Breast epithelium (tissue), 4 donors: ENCODE data around the gene MYO5B. TPM values are rescaled to one million over a fixed set of nuclear protein-coding genes. Genes with fewer than 3 reads are reported as not detected.
"Not testable (repeated sequence)": the region's sequence is repeated elsewhere in the genome, so short reads cannot be mapped to it uniquely, and the experiment has no call there.

Experiments used
- DNase-seq, 2 donors: peaks; one replicate each; pipeline ENCODE4 v3.0.0-alpha.2; 2019; ENCODE audit warnings: low spot score in 2 of 2
- H3K27ac ChIP-seq, 2 donors: fragments of 200-600 bp; sonication (generic) in 1 of 2; one replicate each; pipeline ENCODE4 v1.5.1; 2016 to 2019; ENCODE audit warnings: mild to moderate bottlenecking in 1 of 2
- H3K27me3 ChIP-seq, 2 donors: fragments of 200-600 bp; sonication (generic) in 1 of 2; one replicate each; pipeline versions ENCODE4 v1.5.1 to v1.6.0; 2017 to 2019; ENCODE audit warnings: control low read depth in 1 of 2, mild to moderate bottlenecking in 1 of 2
- H3K36me3 ChIP-seq: fragments of 200-600 bp; one replicate; pipeline ENCODE4 v1.5.1; 2019
- H3K4me1 ChIP-seq, 2 donors: fragments of 200-600 bp; sonication (generic); one replicate each; pipeline ENCODE4 v1.5.1; 2016 to 2019; ENCODE audit warnings: control low read depth in 1 of 2
- H3K4me3 ChIP-seq, 3 donors: fragments of 200-600 bp; sonication (generic); 1 replicate in 2 of 3; 2 replicates in 1 of 3; pipeline ENCODE4 v1.5.1; 2016 to 2019; ENCODE audit warnings: mild to moderate bottlenecking in 3 of 3, moderate library complexity in 2 of 3
- H3K9me3 ChIP-seq, 2 donors: fragments of 200-600 bp; sonication (generic) in 1 of 2; one replicate each; pipeline ENCODE4 v1.5.1; 2016 to 2019; ENCODE audit warnings: control low read depth in 1 of 2
- CTCF ChIP-seq, 3 donors: fragments of 450-650 bp; IDR thresholded peaks; one replicate each; pipeline ENCODE4 v1.5.1; 2016 to 2017; ENCODE audit warnings: antibody characterized with exemption in 3 of 3, mild to moderate bottlenecking in 3 of 3, moderate library complexity in 3 of 3
- POLR2A ChIP-seq: fragments of 450-650 bp; IDR thresholded peaks from one replicate; pipeline ENCODE4 v1.6.1; 2016; ENCODE audit warnings: antibody characterized with exemption, mild to moderate bottlenecking, moderate library complexity
- POLR2AphosphoS5 ChIP-seq, 3 donors: sonication (generic); formaldehyde crosslinking; IDR thresholded peaks; one replicate each; pipeline ENCODE4 v1.6.1; 2017; ENCODE audit warnings: antibody characterized with exemption in 3 of 3
- intact Hi-C: fragments of 100-400 bp; cut with DNase I; formaldehyde crosslinking; loops from one replicate; pipeline ENCODE4 v1.15.1; 2023; ENCODE audit warnings: low total_unique reads
- total RNA-seq, 3 donors: library from RNA; depleted of rRNA; stranded (reverse); fragments of >200 nt; gene quantifications; one replicate each; pipeline ENCODE4 v1.1.0, GENCODE V29; 2016

The MYO5B gene
- total RNA-seq, 3 donors from 2014 or later: 2.4 to 53.1 (median 22.0) TPM

GRCh38 chr18:50099725-50100407, 95.1 kb downstream of the MYO5B start:
- peak overlapping the region; percentile 66 to 86 for H3K27ac ChIP-seq
- H3K27me3 ChIP-seq: no peaks in the 10 kb centered on the region
- H3K36me3 ChIP-seq: no peaks in the 10 kb centered on the region
- no peaks in the 10 kb centered on the region for H3K9me3 ChIP-seq
- TF ChIP-seq POLR2AphosphoS5 (IDR thresholded peaks at IDR 0.05): peak in 1 of 3 donors; percentile 23
- no peak for TF ChIP-seq POLR2A
- H3K4me1 ChIP-seq: no peaks in the 10 kb centered on the region
- DNase-seq: no peak
- H3K4me3 ChIP-seq: no peak overlapping the region
- intact Hi-C loops: loop anchor here (2.0 kb wide), 1 partner anchor 37 kb away; no protein-coding TSS in a partner anchor

DNA sequence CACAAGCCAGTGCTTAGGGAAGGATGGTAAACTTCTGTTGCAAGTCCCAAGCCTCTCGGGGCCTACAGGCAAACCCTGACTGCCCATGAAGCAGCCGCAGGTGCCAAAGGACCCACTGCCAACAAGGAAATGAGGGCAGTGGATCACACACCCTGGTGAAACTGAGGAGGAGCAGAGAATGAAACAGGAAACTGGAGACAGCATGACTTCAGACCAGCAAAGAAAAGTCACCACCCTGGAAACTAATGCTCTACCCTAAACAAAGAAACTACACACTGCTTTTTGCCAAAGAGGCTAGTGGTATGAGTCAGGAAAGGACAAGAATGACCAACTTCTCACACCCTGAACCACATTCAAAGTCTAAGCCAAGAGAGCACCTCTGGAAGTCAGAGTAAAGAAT, 97.2 kb downstream of the MYO5B start:
- Histone ChIP-seq H3K9me3 (no peaks in the 10 kb centered on the region), H3K27ac (peak overlapping the region; percentile 68 to 86), H3K36me3 (no peaks in the 10 kb centered on the region), H3K27me3 (no peaks in the 10 kb centered on the region), H3K4me1 (no peaks in the 10 kb centered on the region), H3K4me3 (no peak overlapping the region)
- intact Hi-C loops: no loop called here
- DNase-seq: peak; percentile 55 to 90
- TF ChIP-seq POLR2A (no peak), POLR2AphosphoS5 (IDR thresholded peaks at IDR 0.05) (peak in 1 of 3 donors; percentile 78), CTCF (IDR thresholded peaks at IDR 0.05) (no peak)

- no peak overlapping the region for H3K4me3 ChIP-seq
- no peaks in the 10 kb centered on the region for H3K27me3 ChIP-seq
- TF ChIP-seq CTCF (IDR thresholded peaks at IDR 0.05) (no peak), POLR2AphosphoS5 (IDR thresholded peaks at IDR 0.05) (no peak), POLR2A (no peak)
- no peaks in the 10 kb centered on the region for H3K4me1 ChIP-seq
- no peaks in the 10 kb centered on the region for H3K36me3 ChIP-seq
- peak overlapping the region; percentile 68 to 86 for H3K27ac ChIP-seq
- DNase-seq: no peak
- H3K9me3 ChIP-seq: no peaks in the 10 kb centered on the region
- intact Hi-C loops: no loop called here
These were observed 98.0 kb downstream of the MYO5B start for GRCh38 chr18:50096766-50097435.

DNA sequence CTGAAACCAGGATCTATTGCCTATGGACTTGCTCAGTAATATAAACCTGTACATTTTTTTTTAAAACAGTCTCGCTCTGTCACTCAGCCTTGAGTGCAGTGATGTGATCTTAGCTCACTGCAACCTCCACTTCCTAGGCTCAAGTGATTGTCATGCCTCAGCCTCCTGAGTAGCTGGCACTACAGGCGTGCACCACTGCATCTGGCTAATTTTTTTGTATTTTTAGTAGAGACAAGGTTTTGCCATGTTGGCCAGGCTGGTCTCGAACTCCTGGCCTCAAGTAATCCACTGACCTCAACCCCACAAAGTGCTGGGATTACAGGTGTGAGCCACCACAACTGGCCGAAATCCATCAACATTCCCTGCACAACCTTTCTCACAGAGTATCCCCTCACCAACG, 100.2 kb downstream of the MYO5B start:
- H3K27me3 ChIP-seq, H3K4me1 ChIP-seq, DNase-seq, intact Hi-C loops, H3K4me3 ChIP-seq, H3K36me3 ChIP-seq, H3K27ac ChIP-seq, H3K9me3 ChIP-seq: not testable (repeated sequence)

DNA sequence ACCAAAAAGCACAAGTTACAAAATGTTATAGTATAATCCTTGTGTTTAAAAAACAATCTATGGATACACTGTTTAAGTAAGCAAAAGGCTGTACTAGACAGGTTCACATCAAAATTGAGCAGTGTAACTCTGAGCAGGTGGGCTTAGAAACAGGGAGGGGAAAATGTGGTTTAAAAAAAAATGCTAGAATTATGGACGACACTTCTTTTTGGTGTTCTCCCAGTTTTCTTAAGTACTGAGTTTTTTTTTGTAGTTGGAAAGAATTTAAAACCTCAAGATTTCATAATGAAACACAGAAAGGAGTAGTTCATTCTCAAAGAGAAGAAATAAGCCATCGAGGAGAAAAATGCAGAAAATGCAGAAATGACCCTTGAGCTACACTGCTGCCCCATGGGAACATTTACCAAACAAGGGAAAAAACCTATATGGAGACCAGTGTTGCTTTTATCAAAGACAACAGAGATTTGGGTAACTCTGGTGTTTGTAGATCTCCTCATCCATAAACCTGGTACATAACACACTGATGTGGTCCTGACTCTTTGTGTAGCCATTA, 100.7 kb downstream of the MYO5B start:
- H3K4me3 ChIP-seq: no peak overlapping the region
- no peaks in the 10 kb centered on the region for H3K9me3 ChIP-seq
- no peaks in the 10 kb centered on the region for H3K4me1 ChIP-seq
- H3K27ac ChIP-seq: no peak overlapping the region
- no peaks in the 10 kb centered on the region for H3K27me3 ChIP-seq
- TF ChIP-seq POLR2A (no peak), CTCF (IDR thresholded peaks at IDR 0.05) (no peak), POLR2AphosphoS5 (IDR thresholded peaks at IDR 0.05) (no peak)
- intact Hi-C loops: no loop called here
- no peaks in the 10 kb centered on the region for H3K36me3 ChIP-seq
- no peak for DNase-seq
